GM12892 (cell line): ENCODE results near the gene HOXC5. TPM values are rescaled to one million over a fixed set of nuclear protein-coding genes. Genes with fewer than 3 reads are reported as not detected.
A peak's percentile ranks its signal among the peaks of the same experiment; 100 is the strongest.

Experiments used
- DNase-seq: peaks from one replicate; pipeline ENCODE4 v3.0.0; 2011; ENCODE audit not compliant: insufficient read length
- FAIRE-seq: peaks from 2 replicates; lab custom pipeline; 2011; peaks lifted over from hg19 to GRCh38; lab: Jason Lieb, UNC
- POLR2A ChIP-seq: IDR thresholded peaks from 2 replicates; pipeline ENCODE4 v1.6.1; 2011; ENCODE audit warnings: low read depth, low read length, control low read depth
- POLR2AphosphoS5 ChIP-seq: IDR thresholded peaks from 2 replicates; pipeline ENCODE4 v1.6.1; 2011; ENCODE audit warnings: low read depth, low read length, control low read depth
- TAF1 ChIP-seq: IDR thresholded peaks from 2 replicates; pipeline ENCODE4 v1.6.1; 2011; ENCODE audit warnings: low read depth, mild to moderate bottlenecking, control low read depth, low read length, borderline replicate concordance
- polyA plus RNA-seq: library from polyadenylated mRNA; unstranded; fragments of >200 nt; gene quantifications from one replicate; pipeline ENCODE4 v1.2.1, GENCODE V29; 2012; ENCODE audit warnings: missing spikeins, inconsistent platforms; ENCODE audit not compliant: missing spikeins

HOXC5 gene
- polyA plus RNA-seq: not detected

GRCh38 chr12:54032627-54033100 is at the start of gene HOXC5:
HOXC5 (plus strand) TSS chr12:54033050; CDS start chr12:54033123, 73 bp downstream.
- FAIRE-seq (peak; percentile 96), DNase-seq (peak; percentile 68)
- TF ChIP-seq POLR2AphosphoS5 (no peak), POLR2A (no peak), TAF1 (no peak)

GRCh38 chr12:53983568-53983949 is 49.3 kb upstream of the HOXC5 start:
- TF ChIP-seq POLR2AphosphoS5 (no peak), POLR2A (no peak), TAF1 (no peak)
- no peak for FAIRE-seq
- no peak for DNase-seq

- no peak for DNase-seq
- TF ChIP-seq TAF1 (no peak), POLR2AphosphoS5 (no peak), POLR2A (no peak)
- no peak for FAIRE-seq
Measured at GRCh38 chr12:53983950-53984572, 48.8 kb upstream of the HOXC5 start.

- peak; percentile 76 for DNase-seq
- FAIRE-seq: peak; percentile 87
- TF ChIP-seq TAF1 (no peak), POLR2A (no peak), POLR2AphosphoS5 (no peak)
Measured at GRCh38 chr12:53984901-53985691, 47.8 kb upstream of the HOXC5 start, which contains the start of gene HOXC10. HOXC10 (plus strand) TSS chr12:53985146; CDS start chr12:53985260, 114 bp downstream.

- no peak for DNase-seq
- TF ChIP-seq POLR2A: no peak
- TF ChIP-seq TAF1: no peak
- no peak for TF ChIP-seq POLR2AphosphoS5
- no peak for FAIRE-seq
Measured at GRCh38 chr12:53985692-53985993, 47.2 kb upstream of the HOXC5 start.

GRCh38 chr12:53985994-53986685 is 46.7 kb upstream of the HOXC5 start:
- FAIRE-seq: no peak
- TF ChIP-seq TAF1: no peak
- no peak for TF ChIP-seq POLR2AphosphoS5
- TF ChIP-seq POLR2A: no peak
- no peak for DNase-seq

GRCh38 chr12:53986686-53987483 is 46.0 kb upstream of the HOXC5 start:
- TF ChIP-seq TAF1 (no peak), POLR2A (no peak), POLR2AphosphoS5 (no peak)
- FAIRE-seq: no peak
- no peak for DNase-seq

- no peak for TF ChIP-seq POLR2A
- no peak for FAIRE-seq
- DNase-seq: no peak
Measured at GRCh38 chr12:53987787-53988230, 45.0 kb upstream of the HOXC5 start.

GRCh38 chr12:53988541-53989226 is 44.2 kb upstream of the HOXC5 start:
- no peak for FAIRE-seq
- TF ChIP-seq TAF1 (no peak), POLR2AphosphoS5 (no peak), POLR2A (no peak)
- DNase-seq: no peak

GRCh38 chr12:53989227-53990113 is 43.4 kb upstream of the HOXC5 start:
- TF ChIP-seq TAF1 (no peak), POLR2AphosphoS5 (no peak), POLR2A (no peak)
- FAIRE-seq (peak; percentile 92), DNase-seq (no peak)
